H7 (cell line): ENCODE results near the gene RCCD1. TPM values are rescaled to one million over a fixed set of nuclear protein-coding genes. Genes with fewer than 3 reads are reported as not detected.

Experiments used
- DNase-seq: peaks from one replicate; pipeline ENCODE4 v3.0.0; 2012
- H3K27me3 ChIP-seq: 2 replicates; pipeline ENCODE4 v1.6.0; 2011; ENCODE audit warnings: mild to moderate bottlenecking, low read length; ENCODE audit not compliant: control insufficient read depth, insufficient read depth
- H3K36me3 ChIP-seq: replicated peaks from 2 replicates; pipeline ENCODE4 v1.5.1; 2011; ENCODE audit warnings: low read length; ENCODE audit not compliant: control insufficient read depth, insufficient read depth
- H3K4me3 ChIP-seq: 2 replicates; pipeline ENCODE4 v1.5.1; 2011; ENCODE audit warnings: low read depth, mild to moderate bottlenecking, control low read depth, low read length, moderate library complexity; ENCODE audit not compliant: insufficient read depth
- total RNA-seq: library from RNA; depleted of rRNA; stranded (reverse); fragments of >200 nt; shearing (Covaris generic); gene quantifications from 2 replicates; pipeline ENCODE4 v1.2.3, GENCODE V29; 2014

RCCD1 gene
- total RNA-seq, 1 experiment from 2014 or later, result 28.3 TPM

GRCh38 chr15:90930861-90931574 lies 23.7 kb upstream of the RCCD1 start:
- Histone ChIP-seq H3K27me3 (no peaks in the 10 kb centered on the region; the same call in 1 of the 2 replicates), H3K4me3 (no peak overlapping the region), H3K36me3 (no peaks in the 10 kb centered on the region)
- DNase-seq, result no peak

- Histone ChIP-seq H3K27me3 (no peaks in the 10 kb centered on the region; the same call in 1 of the 2 replicates), H3K4me3 (peak overlapping the region; percentile 58), H3K36me3 (peaks cover 2% of the 10 kb centered on the region)
- DNase-seq, result no peak
These were observed 23.2 kb upstream of the RCCD1 start for GRCh38 chr15:90931575-90931827.

GRCh38 chr15:90931828-90932659 lies 22.6 kb upstream of the RCCD1 start, which contains the start of gene HDDC3:
Gene HDDC3 (minus strand): TSS chr15:90932549. CDS start chr15:90932540, 9 bp downstream.
- Histone ChIP-seq H3K36me3 (peaks cover 4% of the 10 kb centered on the region), H3K27me3 (no peaks in the 10 kb centered on the region; the same call in 1 of the 2 replicates), H3K4me3 (peak within 1 kb of the TSS; percentile 58)
- DNase-seq, result peak; percentile 99

- Histone ChIP-seq H3K36me3 (peaks cover 4% of the 10 kb centered on the region), H3K4me3 (no peak overlapping the region; the same call in 1 of the 2 replicates)
- no peak for DNase-seq
These were observed 22.1 kb upstream of the RCCD1 start for GRCh38 chr15:90932660-90932991.

GRCh38 chr15:90933301-90933700 lies 21.4 kb upstream of the RCCD1 start:
- Histone ChIP-seq H3K36me3 (peaks cover 7% of the 10 kb centered on the region), H3K4me3 (no peak overlapping the region), H3K27me3 (no peaks in the 10 kb centered on the region; the same call in 1 of the 2 replicates)
- DNase-seq, result no peak

More at GRCh38 chr15:90932660-90932991, 22.1 kb upstream of the RCCD1 start:
- H3K27me3 ChIP-seq, result no peaks in the 10 kb centered on the region; the same call in 1 of the 2 replicates

- Histone ChIP-seq H3K27me3 (no peaks in the 10 kb centered on the region; the same call in 1 of the 2 replicates), H3K4me3 (peak overlapping the region; percentile 74), H3K36me3 (peaks cover 8% of the 10 kb centered on the region)
- peak; percentile 94 for DNase-seq
These were observed 20.3 kb upstream of the RCCD1 start for GRCh38 chr15:90934256-90934948.

- Histone ChIP-seq H3K27me3 (no peaks in the 10 kb centered on the region; the same call in 1 of the 2 replicates), H3K36me3 (peaks cover 16% of the 10 kb centered on the region), H3K4me3 (peak within 1 kb of the TSS; percentile 74)
- peak; percentile 100 for DNase-seq
These were observed 19.5 kb upstream of the RCCD1 start, which contains the start of gene UNC45A for GRCh38 chr15:90934949-90935751. Gene UNC45A (plus strand): TSS chr15:90935285. CDS start chr15:90935325, 40 bp downstream.

GRCh38 chr15:90936823-90937222 lies 17.9 kb upstream of the RCCD1 start:
- no peak for DNase-seq
- no peak overlapping the region for H3K4me3 ChIP-seq
- H3K36me3 ChIP-seq, result peaks cover 24% of the 10 kb centered on the region
- no peaks in the 10 kb centered on the region; the same call in 1 of the 2 replicates for H3K27me3 ChIP-seq

GRCh38 chr15:90938261-90938660 lies 16.4 kb upstream of the RCCD1 start:
- no peak overlapping the region for H3K4me3 ChIP-seq
- peaks cover 33% of the 10 kb centered on the region for H3K36me3 ChIP-seq
- no peaks in the 10 kb centered on the region; the same call in 1 of the 2 replicates for H3K27me3 ChIP-seq
- no peak for DNase-seq

GRCh38 chr15:90939756-90940155 lies 14.9 kb upstream of the RCCD1 start:
- DNase-seq, result no peak
- peaks cover 38% of the 10 kb centered on the region for H3K36me3 ChIP-seq
- H3K4me3 ChIP-seq, result no peak overlapping the region
- no peaks in the 10 kb centered on the region for H3K27me3 ChIP-seq

- peaks cover 42% of the 10 kb centered on the region for H3K36me3 ChIP-seq
- no peak overlapping the region for H3K4me3 ChIP-seq
- H3K27me3 ChIP-seq, result no peaks in the 10 kb centered on the region
- DNase-seq, result no peak
These were observed 13.6 kb upstream of the RCCD1 start for GRCh38 chr15:90941038-90941437.

- Histone ChIP-seq H3K27me3 (no peaks in the 10 kb centered on the region), H3K36me3 (peaks cover 43% of the 10 kb centered on the region), H3K4me3 (no peak overlapping the region)
- DNase-seq, result no peak
These were observed 12.1 kb upstream of the RCCD1 start for GRCh38 chr15:90942354-90943120.

GRCh38 chr15:90945091-90945490 lies 9.6 kb upstream of the RCCD1 start:
- H3K27me3 ChIP-seq, result no peaks in the 10 kb centered on the region
- peaks cover 44% of the 10 kb centered on the region for H3K36me3 ChIP-seq
- DNase-seq, result no peak
- no peak overlapping the region for H3K4me3 ChIP-seq
